Measurements from ENCODE around the gene GRB10.

The GRB10 gene

GRCh38 chr7:50727711-50728110, 55.0 kb downstream of the GRB10 start:
- DNase-seq: no peak
- in situ Hi-C loops (cut with MboI; ENCODE audit: low pct_unique_long_range_greater_than_20kb, low sequenced_read_pairs): no loop called here

GRCh38 chr7:50727072-50727471, 55.6 kb downstream of the GRB10 start:
- in situ Hi-C loops (cut with MboI; ENCODE audit: low pct_unique_long_range_greater_than_20kb, low sequenced_read_pairs): no loop called here
- DNase-seq: no peak

- no peak for DNase-seq
- in situ Hi-C loops (cut with MboI; ENCODE audit: low pct_unique_long_range_greater_than_20kb, low sequenced_read_pairs): no loop called here
Observed at GRCh38 chr7:50725774-50726173, 56.9 kb downstream of the GRB10 start.

- in situ Hi-C loops (cut with MboI; ENCODE audit: low pct_unique_long_range_greater_than_20kb, low sequenced_read_pairs): no loop called here
- DNase-seq: peak; percentile 27
Observed at GRCh38 chr7:50724526-50725520, 57.9 kb downstream of the GRB10 start.

GRCh38 chr7:50723888-50724287, 58.8 kb downstream of the GRB10 start:
- no peak for DNase-seq
- in situ Hi-C loops (cut with MboI; ENCODE audit: low pct_unique_long_range_greater_than_20kb, low sequenced_read_pairs): no loop called here

GRCh38 chr7:50723173-50723572, 59.5 kb downstream of the GRB10 start:
- DNase-seq: peak; percentile 45
- in situ Hi-C loops (cut with MboI; ENCODE audit: low pct_unique_long_range_greater_than_20kb, low sequenced_read_pairs): no loop called here

- in situ Hi-C loops (cut with MboI; ENCODE audit: low pct_unique_long_range_greater_than_20kb, low sequenced_read_pairs): no loop called here
- no peak for DNase-seq
Observed at GRCh38 chr7:50721661-50722259, 60.9 kb downstream of the GRB10 start.

- no peak for DNase-seq
- in situ Hi-C loops (cut with MboI; ENCODE audit: low pct_unique_long_range_greater_than_20kb, low sequenced_read_pairs): no loop called here
Observed at GRCh38 chr7:50721160-50721559, 61.5 kb downstream of the GRB10 start.

GRCh38 chr7:50720295-50720694, 62.4 kb downstream of the GRB10 start:
- no peak for DNase-seq
- in situ Hi-C loops (cut with MboI; ENCODE audit: low pct_unique_long_range_greater_than_20kb, low sequenced_read_pairs): no loop called here

- no peak for DNase-seq
- in situ Hi-C loops (cut with MboI; ENCODE audit: low pct_unique_long_range_greater_than_20kb, low sequenced_read_pairs): no loop called here
Observed at GRCh38 chr7:50718876-50719275, 63.8 kb downstream of the GRB10 start.

GRCh38 chr7:50718311-50718710, 64.4 kb downstream of the GRB10 start:
- no peak for DNase-seq
- in situ Hi-C loops (cut with MboI; ENCODE audit: low pct_unique_long_range_greater_than_20kb, low sequenced_read_pairs): no loop called here

- in situ Hi-C loops (cut with MboI; ENCODE audit: low pct_unique_long_range_greater_than_20kb, low sequenced_read_pairs): no loop called here
Observed at GRCh38 chr7:50717181-50717580, 65.5 kb downstream of the GRB10 start.

GRCh38 chr7:50714857-50715256, 67.8 kb downstream of the GRB10 start:
- in situ Hi-C loops (cut with MboI; ENCODE audit: low pct_unique_long_range_greater_than_20kb, low sequenced_read_pairs): no loop called here
- DNase-seq: no peak

More at GRCh38 chr7:50717181-50717580, 65.5 kb downstream of the GRB10 start:
- no peak for DNase-seq

GRCh38 chr7:50713123-50713965, 69.4 kb downstream of the GRB10 start:
- DNase-seq: no peak
- in situ Hi-C loops (cut with MboI; ENCODE audit: low pct_unique_long_range_greater_than_20kb, low sequenced_read_pairs): no loop called here

GRCh38 chr7:50712252-50713122, 70.2 kb downstream of the GRB10 start:
- in situ Hi-C loops (cut with MboI; ENCODE audit: low pct_unique_long_range_greater_than_20kb, low sequenced_read_pairs): no loop called here
- peak; percentile 47 for DNase-seq

- no peak for DNase-seq
Observed at GRCh38 chr7:50711271-50712175, 71.2 kb downstream of the GRB10 start.

GRCh38 chr7:50710441-50711154, 72.1 kb downstream of the GRB10 start:
- in situ Hi-C loops (cut with MboI; ENCODE audit: low pct_unique_long_range_greater_than_20kb, low sequenced_read_pairs): no loop called here

More at GRCh38 chr7:50711271-50712175, 71.2 kb downstream of the GRB10 start:
- in situ Hi-C loops (cut with MboI; ENCODE audit: low pct_unique_long_range_greater_than_20kb, low sequenced_read_pairs): no loop called here

More at GRCh38 chr7:50710441-50711154, 72.1 kb downstream of the GRB10 start:
- DNase-seq: no peak

Data from KBM-7 (cell line).